ENCODE results near the gene TAL1.

The TAL1 gene

DNA sequence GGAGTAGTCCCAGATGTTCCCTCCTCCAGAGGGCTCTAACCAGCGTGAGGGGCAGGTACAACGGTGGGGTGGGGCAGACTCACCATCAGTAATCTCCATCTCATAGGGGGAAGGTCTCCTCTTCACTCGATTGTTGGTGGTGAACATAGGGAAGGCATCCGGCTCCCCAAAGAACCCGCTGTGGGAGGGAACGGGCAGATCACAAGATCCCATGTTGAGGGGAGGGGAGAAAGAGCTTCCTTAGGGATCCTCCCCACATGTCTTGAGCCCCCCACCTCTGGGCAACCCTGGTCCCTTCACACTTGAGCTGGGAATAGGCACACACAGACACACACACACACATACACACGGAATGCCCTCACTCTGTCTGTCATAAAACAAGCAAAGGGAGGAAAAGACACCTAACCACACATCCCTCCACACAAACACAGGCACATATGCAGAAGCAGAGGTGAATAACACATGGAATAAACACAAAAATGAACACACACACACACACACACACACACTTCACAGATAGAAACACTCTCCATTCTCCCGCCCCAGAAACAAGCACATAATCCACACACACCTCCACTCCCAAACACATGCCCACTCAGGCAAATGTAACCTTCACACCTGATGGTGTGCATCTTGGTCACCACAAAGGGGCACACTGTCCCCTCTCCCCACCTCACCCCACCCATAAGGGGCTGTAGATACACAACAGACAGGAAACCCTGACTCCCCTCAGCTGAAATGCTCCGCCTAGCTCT lies 7.9 kb downstream of the TAL1 start:
- no peaks in the 10 kb centered on the region for H3K9me3 Mint-ChIP-seq
- H3K36me3 Mint-ChIP-seq (ENCODE audit: low read depth), result no peaks in the 10 kb centered on the region
- TF ChIP-seq, protein P1, sequence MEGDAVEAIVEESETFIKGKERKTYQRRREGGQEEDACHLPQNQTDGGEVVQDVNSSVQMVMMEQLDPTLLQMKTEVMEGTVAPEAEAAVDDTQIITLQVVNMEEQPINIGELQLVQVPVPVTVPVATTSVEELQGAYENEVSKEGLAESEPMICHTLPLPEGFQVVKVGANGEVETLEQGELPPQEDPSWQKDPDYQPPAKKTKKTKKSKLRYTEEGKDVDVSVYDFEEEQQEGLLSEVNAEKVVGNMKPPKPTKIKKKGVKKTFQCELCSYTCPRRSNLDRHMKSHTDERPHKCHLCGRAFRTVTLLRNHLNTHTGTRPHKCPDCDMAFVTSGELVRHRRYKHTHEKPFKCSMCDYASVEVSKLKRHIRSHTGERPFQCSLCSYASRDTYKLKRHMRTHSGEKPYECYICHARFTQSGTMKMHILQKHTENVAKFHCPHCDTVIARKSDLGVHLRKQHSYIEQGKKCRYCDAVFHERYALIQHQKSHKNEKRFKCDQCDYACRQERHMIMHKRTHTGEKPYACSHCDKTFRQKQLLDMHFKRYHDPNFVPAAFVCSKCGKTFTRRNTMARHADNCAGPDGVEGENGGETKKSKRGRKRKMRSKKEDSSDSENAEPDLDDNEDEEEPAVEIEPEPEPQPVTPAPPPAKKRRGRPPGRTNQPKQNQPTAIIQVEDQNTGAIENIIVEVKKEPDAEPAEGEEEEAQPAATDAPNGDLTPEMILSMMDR (IDR thresholded peaks at IDR 0.05), result no peak
- H3K27ac Mint-ChIP-seq, result no peak overlapping the region
- peaks cover 8% of the 10 kb centered on the region for H3K4me1 Mint-ChIP-seq
- DNase-seq, result no peak
- H3K27me3 Mint-ChIP-seq (ENCODE audit: low read depth, poor library complexity), result peaks cover 42% of the 10 kb centered on the region
- no peak overlapping the region for H3K4me3 Mint-ChIP-seq

GRCh38 chr1:47223174-47223920 lies 8.7 kb downstream of the TAL1 start:
- H3K27ac Mint-ChIP-seq, result no peak overlapping the region
- H3K9me3 Mint-ChIP-seq, result no peaks in the 10 kb centered on the region
- TF ChIP-seq, protein P1 (IDR thresholded peaks at IDR 0.05), result no peak
- no peak for DNase-seq
- H3K4me1 Mint-ChIP-seq, result peaks cover 8% of the 10 kb centered on the region
- H3K4me3 Mint-ChIP-seq, result no peak overlapping the region
- peaks cover 42% of the 10 kb centered on the region for H3K27me3 Mint-ChIP-seq (ENCODE audit: low read depth, poor library complexity)
- no peaks in the 10 kb centered on the region for H3K36me3 Mint-ChIP-seq (ENCODE audit: low read depth)

DNA sequence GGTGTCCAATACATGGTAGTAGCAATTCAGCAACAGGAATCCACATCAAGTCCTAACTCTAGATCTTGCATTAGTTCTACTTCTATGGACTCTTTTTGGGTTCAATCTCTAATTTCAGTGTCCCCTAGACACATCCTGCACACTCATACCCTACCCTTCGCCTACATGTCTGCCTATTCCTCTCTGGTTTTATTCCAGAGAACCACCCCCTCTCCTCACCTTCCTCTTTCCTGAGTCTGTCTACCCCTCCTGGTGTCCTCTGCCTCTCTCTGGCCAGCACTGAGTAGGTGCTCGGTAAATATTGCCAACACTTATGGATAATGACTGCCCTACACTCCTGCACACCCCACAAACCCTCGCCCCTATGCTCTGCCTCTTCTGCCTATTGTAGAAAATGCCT lies 9.5 kb downstream of the TAL1 start:
- DNase-seq, result no peak
- Mint-ChIP-seq H3K27ac (no peak overlapping the region), H3K36me3 (ENCODE audit: low read depth) (no peaks in the 10 kb centered on the region), H3K27me3 (ENCODE audit: low read depth, poor library complexity) (peaks cover 37% of the 10 kb centered on the region), H3K4me3 (no peak overlapping the region), H3K4me1 (peaks cover 8% of the 10 kb centered on the region), H3K9me3 (no peaks in the 10 kb centered on the region)
- TF ChIP-seq, protein P1 (IDR thresholded peaks at IDR 0.05), result no peak

GRCh38 chr1:47219590-47220220 lies 12.3 kb downstream of the TAL1 start:
- no peak for DNase-seq
- H3K36me3 Mint-ChIP-seq (ENCODE audit: low read depth), result no peaks in the 10 kb centered on the region
- no peak overlapping the region for H3K27ac Mint-ChIP-seq
- no peaks in the 10 kb centered on the region for H3K4me1 Mint-ChIP-seq
- peaks cover 29% of the 10 kb centered on the region for H3K27me3 Mint-ChIP-seq (ENCODE audit: low read depth, poor library complexity)
- no peaks in the 10 kb centered on the region for H3K9me3 Mint-ChIP-seq
- TF ChIP-seq, protein P1 (IDR thresholded peaks at IDR 0.05), result no peak
- no peak overlapping the region for H3K4me3 Mint-ChIP-seq

GRCh38 chr1:47219001-47219400 lies 13.0 kb downstream of the TAL1 start:
- H3K36me3 Mint-ChIP-seq (ENCODE audit: low read depth), result no peaks in the 10 kb centered on the region
- TF ChIP-seq, protein P1 (IDR thresholded peaks at IDR 0.05), result no peak
- H3K27ac Mint-ChIP-seq, result no peak overlapping the region
- no peak overlapping the region for H3K4me3 Mint-ChIP-seq
- H3K4me1 Mint-ChIP-seq, result no peaks in the 10 kb centered on the region
- no peaks in the 10 kb centered on the region for H3K9me3 Mint-ChIP-seq
- DNase-seq, result no peak
- peaks cover 29% of the 10 kb centered on the region for H3K27me3 Mint-ChIP-seq (ENCODE audit: low read depth, poor library complexity)

All from nephron progenitor cell (in vitro differentiated cells).